Osteoblast (primary cell): ENCODE data around the gene ITGB1. TPM values are rescaled to one million over a fixed set of nuclear protein-coding genes. Genes with fewer than 3 reads are reported as not detected.

Experiments used
- DNase-seq: peaks from one replicate; pipeline ENCODE4 v3.0.0; 2011; ENCODE audit warnings: low spot score, mixed read lengths; ENCODE audit not compliant: insufficient read length; ENCODE audit errors: missing footprints
- H2AFZ ChIP-seq: 2 replicates; pipeline ENCODE4 v1.6.0; 2011; ENCODE audit warnings: mild to moderate bottlenecking, low read length
- H3K27ac ChIP-seq: 2 replicates; pipeline ENCODE4 v1.5.1; 2011; ENCODE audit warnings: mild to moderate bottlenecking, low read depth, low read length, moderate library complexity
- H3K27me3 ChIP-seq: 2 replicates; pipeline ENCODE4 v1.6.0; 2012; ENCODE audit warnings: mild to moderate bottlenecking, control low read depth, inconsistent platforms, low read length, moderate library complexity; ENCODE audit not compliant: insufficient read depth
- H3K36me3 ChIP-seq: 2 replicates; pipeline ENCODE4 v1.5.1; 2011; ENCODE audit warnings: mild to moderate bottlenecking, low read length, control low read depth, moderate library complexity; ENCODE audit not compliant: insufficient read depth
- H3K4me1 ChIP-seq: 2 replicates; pipeline ENCODE4 v1.5.1; 2011; ENCODE audit warnings: mild to moderate bottlenecking, low read length, control low read depth, moderate library complexity; ENCODE audit not compliant: insufficient read depth
- H3K4me2 ChIP-seq: 2 replicates; pipeline ENCODE4 v1.6.0; 2011; ENCODE audit warnings: mild to moderate bottlenecking, low read length; ENCODE audit not compliant: insufficient read depth
- H3K4me3 ChIP-seq: fragments of 200-600 bp; sonication (generic); 3 replicates; pipeline ENCODE4 v1.5.1; 2012; ENCODE audit warnings: mild to moderate bottlenecking, low read length, inconsistent platforms; ENCODE audit not compliant: insufficient read depth
- H3K79me2 ChIP-seq: 2 replicates; pipeline ENCODE4 v1.6.0; 2012; ENCODE audit warnings: mild to moderate bottlenecking, low read length, control low read depth, inconsistent platforms; ENCODE audit not compliant: insufficient read depth
- H3K9me3 ChIP-seq: 2 replicates; pipeline ENCODE4 v1.5.1; 2011; ENCODE audit warnings: low read depth, low read length, control low read depth
- H4K20me1 ChIP-seq: 2 replicates; pipeline ENCODE4 v1.6.0; 2012; ENCODE audit warnings: mild to moderate bottlenecking, low read length, control low read depth; ENCODE audit not compliant: insufficient read depth
- CTCF ChIP-seq: IDR thresholded peaks from 2 replicates; pipeline ENCODE4 v1.5.1; 2011; ENCODE audit warnings: mild to moderate bottlenecking, low read depth, low read length, moderate library complexity; ENCODE audit errors: extremely low read depth
- total RNA-seq: library from RNA; depleted of rRNA; stranded (reverse); fragments of >200 nt; gene quantifications from 2 replicates; pipeline ENCODE4 v1.2.3, GENCODE V29; 2012

The ITGB1 gene
- total RNA-seq, 1 donor: 1,742 TPM

GRCh38 chr10:32985341-32985764 is 27.3 kb upstream of the ITGB1 start:
- H3K4me3 ChIP-seq: peak overlapping the region; percentile 1

GRCh38 chr10:32984003-32984600 is 26.1 kb upstream of the ITGB1 start:
- Histone ChIP-seq H3K4me3 (no peak overlapping the region), H3K27me3 (no peaks in the 10 kb centered on the region), H3K79me2 (peaks cover 6% of the 10 kb centered on the region), H3K36me3 (no peaks in the 10 kb centered on the region), H2AFZ (no peak overlapping the region), H3K27ac (peak overlapping the region; percentile 97), H4K20me1 (no peaks in the 10 kb centered on the region), H3K9me3 (no peaks in the 10 kb centered on the region), H3K4me2 (peak overlapping the region; percentile 58), H3K4me1 (peaks cover 64% of the 10 kb centered on the region)
- DNase-seq: no peak
- no peak for TF ChIP-seq CTCF

More at GRCh38 chr10:32985341-32985764, 27.3 kb upstream of the ITGB1 start:
- no peak for TF ChIP-seq CTCF
- DNase-seq: no peak
- Histone ChIP-seq H2AFZ (no peak overlapping the region), H3K27ac (peak overlapping the region; percentile 78), H3K36me3 (no peaks in the 10 kb centered on the region), H3K9me3 (no peaks in the 10 kb centered on the region), H3K79me2 (peaks cover 6% of the 10 kb centered on the region), H4K20me1 (no peaks in the 10 kb centered on the region), H3K4me2 (peak overlapping the region; percentile 47), H3K4me1 (peaks cover 56% of the 10 kb centered on the region), H3K27me3 (no peaks in the 10 kb centered on the region)

- Histone ChIP-seq H3K79me2 (peaks cover 6% of the 10 kb centered on the region), H3K4me2 (peak overlapping the region; percentile 58), H3K4me1 (peaks cover 64% of the 10 kb centered on the region), H3K4me3 (peak overlapping the region; percentile 19), H3K36me3 (no peaks in the 10 kb centered on the region), H3K27ac (peak overlapping the region; percentile 97), H4K20me1 (no peaks in the 10 kb centered on the region), H2AFZ (no peak overlapping the region), H3K9me3 (no peaks in the 10 kb centered on the region), H3K27me3 (no peaks in the 10 kb centered on the region)
- no peak for DNase-seq
- no peak for TF ChIP-seq CTCF
These were observed 25.2 kb upstream of the ITGB1 start for GRCh38 chr10:32982911-32983909.

GRCh38 chr10:32982293-32982709 is 24.3 kb upstream of the ITGB1 start:
- peaks cover 64% of the 10 kb centered on the region for H3K4me1 ChIP-seq
- peak overlapping the region; percentile 58 for H3K4me2 ChIP-seq
- no peaks in the 10 kb centered on the region for H3K9me3 ChIP-seq
- no peak for DNase-seq
- no peaks in the 10 kb centered on the region for H3K36me3 ChIP-seq
- no peaks in the 10 kb centered on the region for H3K27me3 ChIP-seq
- H3K4me3 ChIP-seq: no peak overlapping the region
- H2AFZ ChIP-seq: no peak overlapping the region
- H3K27ac ChIP-seq: peak overlapping the region; percentile 97
- no peaks in the 10 kb centered on the region for H4K20me1 ChIP-seq
- peaks cover 6% of the 10 kb centered on the region for H3K79me2 ChIP-seq
- no peak for TF ChIP-seq CTCF
